ENCODE measurements around the gene ADAMTS17. TPM values are rescaled to one million over a fixed set of nuclear protein-coding genes. Genes with fewer than 3 reads are reported as not detected.
"Not testable (repeated sequence)": the region's sequence is repeated elsewhere in the genome, so short reads cannot be mapped to it uniquely, and the experiment has no call there.

Gene ADAMTS17
- total RNA-seq, 1 experiment from 2014 or later = 0.15 TPM

GRCh38 chr15:100340721-100341238 is 995 bp downstream of the ADAMTS17 start:
- no peak for DNase-seq (ENCODE audit: low spot score)
- TF ChIP-seq CTCF (conservative IDR thresholded peaks at IDR 0.05; ENCODE audit: low read depth, low read length) (no peak), EZH2 (IDR thresholded peaks at IDR 0.05; ENCODE audit: borderline replicate concordance, low read depth, low read length, poor library complexity, severe bottlenecking) (no peak)
- Histone ChIP-seq H3K27me3 (replicated peaks; ENCODE audit: insufficient read depth, low read depth, low read length, poor library complexity) (peaks cover 10% of the 10 kb centered on the region), H3K27ac (ENCODE audit: low read depth, low read length, poor library complexity, severe bottlenecking) (no peak overlapping the region), H3K4me3 (ENCODE audit: low read depth, low read length, poor library complexity, severe bottlenecking) (no peak overlapping the region), H3K4me1 (ENCODE audit: insufficient read depth, low read length, poor library complexity, severe bottlenecking) (no peaks in the 10 kb centered on the region), H3K36me3 (ENCODE audit: insufficient read depth, low read length, poor library complexity, severe bottlenecking) (no peaks in the 10 kb centered on the region), H3K9me3 (ENCODE audit: low read depth, low read length, poor library complexity, severe bottlenecking) (no peaks in the 10 kb centered on the region)
- no TSS peak for BruUV-seq (replicated peaks)
- ChIA-PET POLR2A (ENCODE audit: low non-redundant PET) (no interaction called here), CTCF (no interaction called here)
- intact Hi-C loops (cut with micrococcal nuclease; ENCODE audit: unreplicated experiment) = no loop called here

- Histone ChIP-seq H3K36me3 (ENCODE audit: insufficient read depth, low read length, poor library complexity, severe bottlenecking) (no peaks in the 10 kb centered on the region), H3K4me3 (ENCODE audit: low read depth, low read length, poor library complexity, severe bottlenecking) (no peak overlapping the region), H3K4me1 (ENCODE audit: insufficient read depth, low read length, poor library complexity, severe bottlenecking) (no peaks in the 10 kb centered on the region), H3K9me3 (ENCODE audit: low read depth, low read length, poor library complexity, severe bottlenecking) (no peaks in the 10 kb centered on the region), H3K27ac (ENCODE audit: low read depth, low read length, poor library complexity, severe bottlenecking) (no peak overlapping the region), H3K27me3 (replicated peaks; ENCODE audit: insufficient read depth, low read depth, low read length, poor library complexity) (peaks cover 10% of the 10 kb centered on the region)
- no peak for DNase-seq (ENCODE audit: low spot score)
- no TSS peak for BruUV-seq (replicated peaks)
- ChIA-PET CTCF (no interaction called here), POLR2A (ENCODE audit: low non-redundant PET) (no interaction called here)
- intact Hi-C loops (cut with micrococcal nuclease; ENCODE audit: unreplicated experiment) = loop anchor here (5.0 kb wide), 1 partner anchor 408 kb away; no protein-coding TSS in a partner anchor
- TF ChIP-seq EZH2 (IDR thresholded peaks at IDR 0.05; ENCODE audit: borderline replicate concordance, low read depth, low read length, poor library complexity, severe bottlenecking) = no peak
- TF ChIP-seq CTCF (conservative IDR thresholded peaks at IDR 0.05; ENCODE audit: low read depth, low read length) = no peak
Observed at GRCh38 chr15:100339999-100340398, 1.8 kb downstream of the ADAMTS17 start.

GRCh38 chr15:100339451-100339850 is 2.3 kb downstream of the ADAMTS17 start:
- BruUV-seq (replicated peaks); DNase-seq (ENCODE audit: low spot score); H3K9me3 ChIP-seq (ENCODE audit: low read depth, low read length, poor library complexity, severe bottlenecking); H3K27ac ChIP-seq (ENCODE audit: low read depth, low read length, poor library complexity, severe bottlenecking); H3K36me3 ChIP-seq (ENCODE audit: insufficient read depth, low read length, poor library complexity, severe bottlenecking); POLR2A ChIA-PET (ENCODE audit: low non-redundant PET); H3K4me1 ChIP-seq (ENCODE audit: insufficient read depth, low read length, poor library complexity, severe bottlenecking); H3K4me3 ChIP-seq (ENCODE audit: low read depth, low read length, poor library complexity, severe bottlenecking): not testable (repeated sequence)
- H3K27me3 ChIP-seq (replicated peaks; ENCODE audit: insufficient read depth, low read depth, low read length, poor library complexity) = peaks cover 10% of the 10 kb centered on the region
- CTCF ChIA-PET = interaction anchor here (0.9 to 1.0 kb wide), 2 partner anchors 10 to 411 kb away, joined by 5 to 9 read pairs; no protein-coding TSS in a partner anchor
- intact Hi-C loops (cut with micrococcal nuclease; ENCODE audit: unreplicated experiment) = loop anchor here (5.0 kb wide), 1 partner anchor 407 kb away; no protein-coding TSS in a partner anchor

GRCh38 chr15:100338971-100339444 is 2.8 kb downstream of the ADAMTS17 start:
- DNase-seq (ENCODE audit: low spot score) = peak; percentile 48
- ChIA-PET POLR2A (ENCODE audit: low non-redundant PET) (no interaction called here), CTCF (interaction anchor here (0.9 to 1.0 kb wide), 2 partner anchors 11 to 411 kb away, joined by 5 to 9 read pairs; no protein-coding TSS in a partner anchor)
- Histone ChIP-seq H3K27ac (ENCODE audit: low read depth, low read length, poor library complexity, severe bottlenecking) (no peak overlapping the region), H3K9me3 (ENCODE audit: low read depth, low read length, poor library complexity, severe bottlenecking) (no peaks in the 10 kb centered on the region), H3K27me3 (replicated peaks; ENCODE audit: insufficient read depth, low read depth, low read length, poor library complexity) (peaks cover 10% of the 10 kb centered on the region), H3K4me3 (ENCODE audit: low read depth, low read length, poor library complexity, severe bottlenecking) (no peak overlapping the region), H3K4me1 (ENCODE audit: insufficient read depth, low read length, poor library complexity, severe bottlenecking) (no peaks in the 10 kb centered on the region), H3K36me3 (ENCODE audit: insufficient read depth, low read length, poor library complexity, severe bottlenecking) (no peaks in the 10 kb centered on the region)
- BruUV-seq (replicated peaks) = no TSS peak
- TF ChIP-seq EZH2 (IDR thresholded peaks at IDR 0.05; ENCODE audit: borderline replicate concordance, low read depth, low read length, poor library complexity, severe bottlenecking) (no peak), CTCF (conservative IDR thresholded peaks at IDR 0.05; ENCODE audit: low read depth, low read length) (peak; percentile 57)
- intact Hi-C loops (cut with micrococcal nuclease; ENCODE audit: unreplicated experiment) = loop anchor here (5.0 kb wide), 1 partner anchor 407 kb away; no protein-coding TSS in a partner anchor
